HepG2 (cell line): Measurements from ENCODE around the gene ELAC1. TPM values are rescaled to one million over a fixed set of nuclear protein-coding genes. Genes with fewer than 3 reads are reported as not detected.

Source experiments
- CBX2 ChIP-seq, 2 experiments: fragments of 200-600 bp in 1 of 2; sonication (generic); formaldehyde crosslinking in 1 of 2; IDR thresholded peaks; 2 replicates each; pipeline versions ENCODE4 v1.7.0 to v1.8.1; 2018 to 2022; ENCODE audit warnings: low read depth in 2 of 2, low read length in 1 of 2, mild to moderate bottlenecking in 1 of 2, missing genetic modification reagents in 1 of 2
- CHD2 ChIP-seq: IDR thresholded peaks from 2 replicates; pipeline ENCODE4 v1.6.1; 2011; ENCODE audit warnings: low read depth, low read length, improper control_type of control experiment
- ETV6 ChIP-seq: sonication (generic); formaldehyde crosslinking; conservative IDR thresholded peaks from 2 replicates; pipeline ENCODE4 v1.4.0; 2020; ENCODE audit warnings: missing genetic modification reagents
- FOXO1 ChIP-seq: sonication (generic); formaldehyde crosslinking; IDR thresholded peaks from 2 replicates; pipeline ENCODE4 v1.4.0; 2020; ENCODE audit warnings: missing genetic modification reagents
- GZF1 ChIP-seq: sonication (generic); formaldehyde crosslinking; IDR thresholded peaks from 2 replicates; pipeline ENCODE4 v1.5.1; 2020; ENCODE audit warnings: mild to moderate bottlenecking, missing genetic modification reagents
- JUNB ChIP-seq: sonication (generic); formaldehyde crosslinking; IDR thresholded peaks from 2 replicates; pipeline ENCODE4 v1.8.0; 2022; ENCODE audit warnings: missing genetic modification reagents, mild to moderate bottlenecking, borderline replicate concordance
- KLF11 ChIP-seq: IDR thresholded peaks from 2 replicates; pipeline ENCODE4 v1.6.1; 2016; ENCODE audit warnings: missing compliant biosample characterization
- NBN ChIP-seq: fragments of 450-650 bp; conservative IDR thresholded peaks from 2 replicates; pipeline ENCODE4 v1.6.1; 2017
- NCOA1 ChIP-seq: sonication (generic); formaldehyde crosslinking; IDR thresholded peaks from 2 replicates; pipeline ENCODE4 v1.9.0; 2021; ENCODE audit warnings: missing genetic modification reagents
- RFX1 ChIP-seq: fragments of 450-650 bp; IDR thresholded peaks from 2 replicates; pipeline ENCODE4 v1.6.1; 2017
- SRSF4 ChIP-seq: fragments of 200-400 bp; formaldehyde crosslinking; IDR thresholded peaks from one replicate; pipeline ENCODE4 v1.6.1; 2018; ENCODE audit warnings: mild to moderate bottlenecking, low read depth, low read length, moderate library complexity; ENCODE audit not compliant: poor library complexity, severe bottlenecking
- TAF1 ChIP-seq: sonication (generic); formaldehyde crosslinking; IDR thresholded peaks from 2 replicates; pipeline ENCODE4 v1.4.0; 2020; ENCODE audit warnings: missing genetic modification reagents
- YEATS2 ChIP-seq: sonication (generic); formaldehyde crosslinking; IDR thresholded peaks from 2 replicates; pipeline ENCODE4 v1.4.0; 2020; ENCODE audit warnings: missing genetic modification reagents, borderline replicate concordance
- ZKSCAN5 ChIP-seq: sonication (generic); formaldehyde crosslinking; IDR thresholded peaks from 2 replicates; pipeline ENCODE4 v1.5.1; 2020; ENCODE audit warnings: mild to moderate bottlenecking, missing genetic modification reagents
- ZNF383 ChIP-seq: sonication (generic); formaldehyde crosslinking; IDR thresholded peaks from 2 replicates; pipeline ENCODE4 v1.4.0; 2020; ENCODE audit warnings: missing genetic modification reagents, mild to moderate bottlenecking, borderline replicate concordance
- polyA plus RNA-seq, 8 experiments: library from polyadenylated mRNA; depleted of rRNA in 3 of 8; stranded (reverse) in 7 of 8; unstranded in 1 of 8; fragments of >200 nt; fragmentation: Illumina TruSeq in 4 of 8; extraction: Trizol in 4 of 8; gene quantifications; 2 replicates each; pipeline versions ENCODE4 v1.2.1 to v1.2.3, GENCODE V29; 2011 to 2016; ENCODE audit warnings: low read depth in 4 of 8, missing spikeins in 1 of 8, mixed read lengths in 1 of 8; ENCODE audit not compliant: insufficient read depth in 1 of 8
- total RNA-seq, 5 experiments: library from RNA; depleted of rRNA; stranded (reverse); fragments of >200 nt; fragmentation: Illumina TruSeq; extraction: Trizol; gene quantifications; 2 replicates each; pipeline ENCODE4 v1.2.3, GENCODE V29; 2016; ENCODE audit warnings: low read depth in 1 of 5
- TF ChIP-seq, protein P1 (sequence below): sonication (generic); formaldehyde crosslinking; IDR thresholded peaks from 2 replicates; pipeline ENCODE4 v1.4.0; 2020; ENCODE audit warnings: mild to moderate bottlenecking, missing genetic modification reagents
- TF ChIP-seq, protein P2 (sequence below): sonication (generic); formaldehyde crosslinking; IDR thresholded peaks from 2 replicates; pipeline ENCODE4 v1.4.0; 2020; ENCODE audit warnings: missing genetic modification reagents
- TF ChIP-seq, protein P3 (sequence below): sonication (generic); formaldehyde crosslinking; IDR thresholded peaks from 2 replicates; pipeline ENCODE4 v1.5.1; 2020; ENCODE audit warnings: mild to moderate bottlenecking, missing genetic modification reagents, borderline replicate concordance

The ELAC1 gene
- total and polyA plus RNA-seq, 2 of the 13 experiments (the other 11 are each of a cell fraction or from before 2014, with no cell fraction given) = 1.9 to 3.6 TPM

DNA sequence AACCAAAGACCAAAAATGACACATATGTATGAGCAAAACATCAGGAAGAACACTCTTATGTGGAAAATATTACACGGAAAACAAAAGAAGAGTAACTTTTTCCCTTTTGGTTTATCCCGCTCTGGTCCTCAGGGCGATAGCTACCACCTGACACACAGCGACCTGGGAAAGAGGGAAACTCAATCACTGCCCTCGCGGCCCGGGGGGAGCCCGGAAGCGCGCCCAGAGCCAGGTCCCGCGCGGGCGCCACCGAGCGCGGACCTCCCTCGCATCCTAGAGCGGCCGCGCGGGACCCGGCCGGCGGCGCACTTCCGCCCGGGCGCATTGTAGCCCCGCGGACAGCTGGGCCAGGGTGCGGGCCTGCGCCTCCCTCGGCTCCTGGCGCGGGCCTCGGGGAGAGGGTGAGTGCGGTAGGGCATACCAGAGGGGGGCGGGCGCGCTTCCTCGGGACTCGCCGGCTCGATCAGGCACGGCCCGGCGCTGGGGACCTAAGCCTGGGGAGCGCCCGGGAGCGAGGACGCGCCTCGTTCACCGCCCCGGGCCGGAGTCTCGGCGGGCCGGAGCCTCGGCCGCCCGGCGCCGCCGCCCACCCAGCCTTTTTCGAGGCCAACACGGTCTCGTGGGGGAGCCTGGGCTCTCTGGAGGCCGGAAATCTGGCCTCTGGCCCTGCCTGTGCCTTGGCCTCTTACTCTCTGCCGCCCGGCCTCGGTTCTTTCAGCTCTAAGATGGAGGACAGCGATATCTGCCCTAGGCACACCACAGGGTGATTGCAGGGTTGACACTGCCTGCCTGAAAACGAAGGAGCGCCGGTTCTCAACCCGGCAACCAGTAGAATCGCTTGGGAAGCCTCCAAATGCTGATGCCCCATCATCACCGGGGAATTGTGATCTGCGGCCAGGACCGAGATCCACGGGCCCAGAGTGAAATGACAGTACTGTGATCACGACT lies at the start of gene ELAC1 (continued):
- no peak for TF ChIP-seq CHD2
- TF ChIP-seq RFX1 = no peak
- peak; percentile 91 for TF ChIP-seq TAF1
- TF ChIP-seq, protein P1, sequence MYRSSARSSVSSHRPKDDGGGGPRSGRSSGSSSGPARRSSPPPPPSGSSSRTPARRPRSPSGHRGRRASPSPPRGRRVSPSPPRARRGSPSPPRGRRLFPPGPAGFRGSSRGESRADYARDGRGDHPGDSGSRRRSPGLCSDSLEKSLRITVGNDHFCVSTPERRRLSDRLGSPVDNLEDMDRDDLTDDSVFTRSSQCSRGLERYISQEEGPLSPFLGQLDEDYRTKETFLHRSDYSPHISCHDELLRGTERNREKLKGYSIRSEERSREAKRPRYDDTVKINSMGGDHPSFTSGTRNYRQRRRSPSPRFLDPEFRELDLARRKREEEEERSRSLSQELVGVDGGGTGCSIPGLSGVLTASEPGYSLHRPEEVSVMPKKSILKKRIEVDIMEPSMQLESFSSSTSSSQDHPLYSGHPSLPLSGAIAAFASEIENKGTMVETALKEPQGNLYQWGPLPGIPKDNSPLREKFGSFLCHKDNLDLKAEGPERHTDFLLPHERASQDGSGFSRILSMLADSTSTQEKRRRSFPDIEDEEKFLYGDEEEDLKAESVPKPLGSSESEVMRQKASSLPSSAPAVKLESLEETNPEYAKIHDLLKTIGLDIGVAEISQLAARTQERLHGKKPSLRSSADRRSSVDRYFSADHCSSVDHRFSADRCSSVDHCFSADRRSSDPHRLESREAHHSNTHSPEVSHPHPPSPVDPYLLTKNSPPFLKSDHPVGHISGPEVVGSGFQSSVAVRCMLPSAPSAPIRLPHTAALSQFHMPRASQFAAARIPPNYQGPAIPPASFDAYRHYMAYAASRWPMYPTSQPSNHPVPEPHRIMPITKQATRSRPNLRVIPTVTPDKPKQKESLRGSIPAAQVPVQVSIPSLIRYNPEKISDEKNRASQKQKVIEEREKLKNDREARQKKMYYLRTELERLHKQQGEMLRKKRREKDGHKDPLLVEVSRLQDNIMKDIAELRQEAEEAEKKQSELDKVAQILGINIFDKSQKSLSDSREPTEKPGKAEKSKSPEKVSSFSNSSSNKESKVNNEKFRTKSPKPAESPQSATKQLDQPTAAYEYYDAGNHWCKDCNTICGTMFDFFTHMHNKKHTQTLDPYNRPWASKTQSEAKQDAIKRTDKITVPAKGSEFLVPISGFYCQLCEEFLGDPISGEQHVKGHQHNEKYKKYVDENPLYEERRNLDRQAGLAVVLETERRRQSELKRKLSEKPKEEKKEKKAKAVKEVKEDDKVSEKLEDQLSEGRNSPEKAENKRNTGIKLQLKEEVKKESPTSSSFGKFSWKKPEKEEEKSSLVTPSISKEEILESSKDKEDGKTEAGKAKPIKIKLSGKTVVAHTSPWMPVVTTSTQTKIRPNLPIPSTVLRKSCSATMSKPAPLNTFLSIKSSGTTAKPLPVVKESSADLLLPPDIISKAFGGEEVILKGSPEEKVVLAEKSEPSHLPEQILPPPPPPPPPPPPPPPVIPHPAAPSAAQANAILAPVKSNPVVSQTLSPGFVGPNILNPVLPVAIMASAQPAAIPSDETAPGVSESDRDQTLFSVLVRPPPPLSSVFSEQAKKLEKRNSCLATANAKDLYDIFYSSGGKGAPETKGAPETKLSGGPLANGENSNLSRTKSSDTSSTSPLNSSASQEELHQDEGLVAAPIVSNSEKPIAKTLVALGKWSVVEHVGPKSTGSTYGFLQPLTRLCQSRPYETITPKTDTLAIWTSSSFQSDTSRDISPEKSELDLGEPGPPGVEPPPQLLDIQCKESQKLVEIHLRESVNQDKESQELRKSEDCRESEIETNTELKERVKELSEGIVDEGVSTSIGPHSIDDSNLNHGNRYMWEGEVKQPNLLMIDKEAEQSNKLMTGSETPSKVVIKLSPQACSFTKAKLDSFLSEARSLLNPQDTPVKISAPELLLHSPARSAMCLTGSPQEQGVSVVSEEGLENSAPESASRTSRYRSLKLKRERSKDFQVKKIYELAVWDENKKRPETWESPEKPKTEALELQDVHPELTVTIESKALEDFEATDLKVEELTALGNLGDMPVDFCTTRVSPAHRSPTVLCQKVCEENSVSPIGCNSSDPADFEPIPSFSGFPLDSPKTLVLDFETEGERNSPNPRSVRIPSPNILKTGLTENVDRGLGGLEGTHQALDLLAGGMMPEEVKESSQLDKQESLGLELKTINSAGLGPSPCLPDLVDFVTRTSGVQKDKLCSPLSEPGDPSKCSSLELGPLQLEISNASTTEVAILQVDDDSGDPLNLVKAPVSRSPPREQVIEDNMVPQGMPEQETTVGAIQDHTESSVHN (CRISPR knock-in tag) = no peak
- TF ChIP-seq, protein P2, sequence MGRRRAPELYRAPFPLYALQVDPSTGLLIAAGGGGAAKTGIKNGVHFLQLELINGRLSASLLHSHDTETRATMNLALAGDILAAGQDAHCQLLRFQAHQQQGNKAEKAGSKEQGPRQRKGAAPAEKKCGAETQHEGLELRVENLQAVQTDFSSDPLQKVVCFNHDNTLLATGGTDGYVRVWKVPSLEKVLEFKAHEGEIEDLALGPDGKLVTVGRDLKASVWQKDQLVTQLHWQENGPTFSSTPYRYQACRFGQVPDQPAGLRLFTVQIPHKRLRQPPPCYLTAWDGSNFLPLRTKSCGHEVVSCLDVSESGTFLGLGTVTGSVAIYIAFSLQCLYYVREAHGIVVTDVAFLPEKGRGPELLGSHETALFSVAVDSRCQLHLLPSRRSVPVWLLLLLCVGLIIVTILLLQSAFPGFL = no peak
- no peak for TF ChIP-seq ZNF383 (CRISPR knock-in tag)
- no peak for TF ChIP-seq SRSF4
- TF ChIP-seq JUNB (CRISPR knock-in tag) = no peak
- peak; percentile 24; the same call in 1 of the 2 replicates for TF ChIP-seq FOXO1 (CRISPR knock-in tag)
- no peak; the same call in 1 of the 2 replicates for TF ChIP-seq YEATS2 (CRISPR knock-in tag)
- no peak for TF ChIP-seq ETV6 (CRISPR knock-in tag)
- TF ChIP-seq ZKSCAN5 (CRISPR knock-in tag) = no peak
- TF ChIP-seq CBX2 (IDR thresholded peaks at IDR 0.05; ENCODE audit: low read depth, low read length) = no peak
- no peak for TF ChIP-seq CBX2 (CRISPR knock-in tag; IDR thresholded peaks at IDR 0.05; ENCODE audit: low read depth)
- no peak for TF ChIP-seq NCOA1 (CRISPR knock-in tag)
- no peak for TF ChIP-seq KLF11
- no peak for TF ChIP-seq GZF1
- TF ChIP-seq, protein P3, sequence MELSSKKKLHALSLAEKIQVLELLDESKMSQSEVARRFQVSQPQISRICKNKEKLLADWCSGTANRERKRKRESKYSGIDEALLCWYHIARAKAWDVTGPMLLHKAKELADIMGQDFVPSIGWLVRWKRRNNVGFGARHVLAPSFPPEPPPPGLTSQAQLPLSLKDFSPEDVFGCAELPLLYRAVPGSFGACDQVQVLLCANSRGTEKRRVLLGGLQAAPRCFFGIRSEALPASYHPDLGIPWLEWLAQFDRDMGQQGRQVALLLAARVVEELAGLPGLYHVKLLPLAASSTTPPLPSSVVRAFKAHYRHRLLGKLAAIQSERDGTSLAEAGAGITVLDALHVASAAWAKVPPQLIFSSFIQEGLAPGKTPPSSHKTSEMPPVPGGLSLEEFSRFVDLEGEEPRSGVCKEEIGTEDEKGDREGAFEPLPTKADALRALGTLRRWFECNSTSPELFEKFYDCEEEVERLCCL (CRISPR knock-in tag) = no peak
- TF ChIP-seq NBN = no peak
